HG03139 (cell line): Measurements from ENCODE around the gene DAB2.

Source experiments
- ATAC-seq: cut with Tn5 transposase; IDR thresholded peaks from one replicate; pipeline ENCODE4 v1.9.1; 2021; ENCODE audit not compliant: unreplicated experiment

DAB2 gene

DNA sequence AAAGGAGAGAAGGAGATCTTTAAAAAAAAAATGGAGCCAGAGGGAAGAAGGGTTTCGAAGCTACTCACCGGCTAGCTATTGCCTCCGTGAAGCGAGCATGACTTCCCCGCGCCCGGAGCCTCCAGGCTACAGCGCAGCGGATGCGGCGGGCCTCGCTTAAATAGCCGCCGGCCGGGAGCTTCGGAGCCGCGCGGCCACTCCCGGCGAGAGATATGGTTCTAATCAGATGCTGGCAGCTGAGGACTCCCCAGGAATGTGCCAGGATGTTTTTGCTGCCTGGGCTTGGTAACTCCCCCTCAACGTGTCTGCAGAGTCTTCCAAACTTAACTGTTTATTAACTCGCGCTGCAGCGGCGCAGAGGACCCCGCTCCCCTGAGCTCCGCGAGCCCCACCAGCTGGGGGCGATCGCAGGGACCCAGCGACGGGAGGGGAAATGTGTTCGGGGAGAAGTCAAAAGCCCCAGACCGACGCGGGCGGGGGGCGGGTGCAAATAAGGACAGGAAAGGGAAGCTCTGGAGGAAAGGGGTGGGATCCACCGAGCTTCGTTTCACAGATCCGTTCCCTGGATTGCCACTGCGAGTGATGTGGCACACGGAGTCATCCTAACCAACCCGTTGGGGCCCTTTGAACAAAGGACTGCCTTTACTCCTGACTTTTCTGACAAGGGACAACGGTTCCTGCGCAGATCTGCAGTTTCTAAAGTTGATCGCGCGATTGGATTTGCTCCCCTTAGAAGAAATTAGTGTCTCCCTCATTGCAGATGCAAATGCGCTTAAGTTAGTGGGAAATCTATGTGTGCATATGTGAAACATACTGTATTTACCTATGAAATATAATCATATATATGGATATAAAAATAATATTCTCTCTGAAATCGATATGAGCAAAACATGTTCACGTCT is at the start of gene DAB2:
TSS of gene DAB2 (minus strand) at position 245 of the 902 bp plus-strand sequence. CDS start 30,660 bp downstream, outside the sequence.
- no peak for ATAC-seq

DNA sequence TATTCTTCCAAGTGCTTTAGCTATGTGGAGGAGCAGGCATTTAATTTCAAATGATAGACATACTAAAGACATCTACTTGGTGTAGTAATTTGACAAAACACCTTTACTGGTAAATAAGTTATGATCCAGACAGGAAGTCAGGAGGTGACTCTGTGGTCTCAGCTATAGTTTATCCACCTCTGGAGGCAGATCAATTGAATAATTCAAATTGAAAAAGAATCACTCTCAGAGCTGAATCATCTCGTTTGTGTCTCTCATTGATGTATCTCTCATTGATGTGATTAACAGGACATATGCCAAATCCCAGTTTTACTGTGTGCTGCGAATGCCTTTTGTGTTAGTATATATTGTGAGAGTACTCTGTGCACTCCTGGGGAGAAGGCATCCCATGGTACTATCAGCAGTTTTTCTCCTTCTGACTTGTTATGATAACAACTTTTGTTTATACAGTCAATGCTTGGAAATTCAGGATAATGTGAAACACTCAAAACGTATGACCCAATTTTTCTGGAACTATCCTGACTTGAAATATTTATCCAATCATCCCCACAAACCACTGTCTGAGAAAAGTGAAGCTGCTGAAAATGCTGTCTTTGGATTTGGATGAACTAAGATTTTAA is 48.5 kb upstream of the DAB2 start:
- no peak for ATAC-seq

DNA sequence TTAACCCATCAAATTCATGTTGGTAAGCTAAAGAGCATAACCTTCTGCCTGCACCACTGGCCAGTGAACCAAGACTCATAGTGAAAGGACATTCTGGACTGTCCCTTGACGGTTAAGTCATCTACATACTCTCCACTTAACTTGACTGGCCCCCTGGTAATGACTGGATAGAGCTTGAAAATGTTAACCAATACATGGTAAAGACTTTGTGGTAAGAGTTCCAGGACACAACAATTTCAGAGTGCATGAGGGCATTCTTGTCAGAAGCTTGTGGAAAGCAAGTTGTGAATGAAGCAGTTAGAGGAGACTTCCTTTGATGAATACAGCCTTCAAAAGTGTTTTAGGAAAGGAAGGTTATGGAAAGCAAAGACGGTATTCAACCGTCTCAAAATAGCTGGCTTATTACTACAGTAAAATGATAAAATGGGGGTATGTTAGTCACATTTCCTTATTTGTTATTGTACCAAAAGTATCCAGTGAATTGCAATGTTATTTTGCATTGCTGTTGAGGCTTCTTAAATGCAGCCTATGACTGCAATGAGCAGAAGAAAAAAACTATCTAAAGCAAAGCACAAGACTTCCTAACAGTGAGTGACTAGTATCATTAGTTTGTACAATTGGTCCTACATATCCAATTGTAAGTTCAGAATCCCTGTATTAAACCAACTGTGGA is 47.2 kb upstream of the DAB2 start:
- no peak for ATAC-seq

DNA sequence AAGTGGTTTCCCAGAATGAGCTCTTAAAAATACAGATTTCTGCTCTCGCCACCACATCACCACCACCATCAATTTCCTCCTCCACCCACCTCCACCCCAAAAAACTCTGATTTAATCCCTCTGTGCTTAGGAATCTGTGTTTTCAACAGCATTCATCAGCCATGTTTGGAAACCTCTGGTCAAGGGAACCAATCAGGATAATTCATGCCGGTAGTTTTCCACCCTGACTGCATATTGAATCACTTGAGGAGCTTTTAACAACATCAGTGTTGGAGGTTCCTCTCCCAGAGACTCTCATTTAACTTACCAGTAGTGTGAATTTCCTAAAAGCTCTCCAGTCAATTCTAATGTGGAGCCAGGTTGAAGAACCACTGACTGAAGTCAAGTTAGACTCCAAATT is 46.0 kb upstream of the DAB2 start:
- ATAC-seq: no peak

DNA sequence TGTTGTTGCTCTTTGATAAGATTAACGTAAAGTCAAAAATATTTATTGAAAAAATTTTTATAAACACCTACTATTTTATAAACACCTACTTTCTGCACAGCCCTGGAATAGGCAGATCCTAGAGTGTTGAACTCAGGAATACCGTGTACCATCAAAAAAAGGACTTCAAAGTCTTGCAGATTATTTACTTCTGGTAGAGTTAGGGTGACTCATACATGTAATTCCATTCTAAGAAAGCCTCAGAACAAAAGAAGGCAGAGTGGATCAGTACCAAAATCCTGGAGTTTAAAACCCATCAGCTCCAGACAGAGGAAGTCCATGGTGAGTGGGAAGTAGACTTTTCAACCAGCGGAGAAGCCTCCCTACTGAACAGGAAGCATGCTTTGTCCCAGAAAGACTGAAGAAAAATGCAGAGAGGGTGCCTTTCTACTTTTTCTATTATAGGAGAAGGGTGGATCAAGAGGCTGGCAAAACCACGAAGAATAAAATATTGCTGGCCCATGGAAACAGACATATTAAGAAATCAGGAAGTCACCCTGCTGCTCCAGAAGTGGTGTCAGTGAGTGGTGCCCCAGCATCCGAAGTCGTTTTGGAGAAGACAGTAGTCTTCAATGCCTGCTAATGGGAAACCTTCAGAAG is 45.1 kb upstream of the DAB2 start:
- no peak for ATAC-seq

DNA sequence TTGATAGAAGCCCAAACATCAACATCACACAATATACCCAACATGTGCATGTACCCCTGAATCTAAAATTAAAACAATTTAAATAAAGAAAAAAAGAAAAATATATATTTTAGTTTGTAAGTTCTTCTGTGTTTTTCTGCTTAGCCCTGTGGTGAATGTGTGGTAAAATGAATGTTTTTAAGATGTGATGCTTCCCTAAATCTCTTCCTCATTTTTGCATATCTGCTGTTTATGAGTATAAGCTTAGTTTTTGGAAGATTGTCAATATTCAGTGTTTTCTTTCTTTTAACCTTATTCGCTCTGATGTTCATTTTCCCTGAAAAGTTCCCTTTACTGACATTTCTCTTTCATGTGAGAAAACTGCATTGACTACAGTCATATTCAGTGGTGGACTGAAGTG is 44.4 kb upstream of the DAB2 start:
- no peak for ATAC-seq

DNA sequence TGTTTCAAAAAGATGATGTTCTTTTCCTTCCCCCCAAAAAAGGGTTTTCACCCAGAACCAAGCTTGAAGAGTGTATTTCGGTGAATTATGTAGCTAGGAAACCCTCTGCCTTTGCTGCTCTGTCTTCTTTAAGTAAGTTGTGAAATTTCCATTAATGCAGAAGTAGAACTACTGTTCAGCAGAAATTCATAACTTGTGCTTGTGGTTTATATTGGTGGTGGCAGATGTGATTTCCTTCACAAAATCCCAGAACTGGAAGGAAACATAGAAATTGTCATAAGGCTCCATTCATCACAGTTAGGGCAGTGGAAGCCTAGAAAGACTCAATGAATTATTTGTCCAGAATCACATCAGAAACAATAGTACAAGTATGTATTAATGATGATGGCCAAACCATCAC is 42.1 kb upstream of the DAB2 start:
- ATAC-seq: no peak

DNA sequence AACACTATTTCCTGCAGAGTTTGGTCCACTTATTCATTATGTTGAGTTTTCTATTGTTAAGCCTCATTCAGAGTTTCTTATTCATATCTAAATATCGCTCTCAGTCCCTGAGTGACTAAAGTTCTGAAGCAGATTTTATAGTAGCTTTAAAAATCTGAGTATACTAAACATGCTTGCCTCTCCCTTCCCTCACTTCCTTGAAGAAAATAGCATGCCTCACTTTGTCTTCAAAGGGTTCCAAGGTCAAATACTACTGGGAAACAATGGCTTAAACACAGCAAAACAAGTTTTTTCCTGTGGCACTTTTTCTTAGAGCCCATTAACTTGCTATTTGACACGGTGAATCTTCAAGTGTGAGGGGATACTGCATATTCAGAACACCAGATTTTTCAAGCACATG is 41.1 kb upstream of the DAB2 start:
- no peak for ATAC-seq

DNA sequence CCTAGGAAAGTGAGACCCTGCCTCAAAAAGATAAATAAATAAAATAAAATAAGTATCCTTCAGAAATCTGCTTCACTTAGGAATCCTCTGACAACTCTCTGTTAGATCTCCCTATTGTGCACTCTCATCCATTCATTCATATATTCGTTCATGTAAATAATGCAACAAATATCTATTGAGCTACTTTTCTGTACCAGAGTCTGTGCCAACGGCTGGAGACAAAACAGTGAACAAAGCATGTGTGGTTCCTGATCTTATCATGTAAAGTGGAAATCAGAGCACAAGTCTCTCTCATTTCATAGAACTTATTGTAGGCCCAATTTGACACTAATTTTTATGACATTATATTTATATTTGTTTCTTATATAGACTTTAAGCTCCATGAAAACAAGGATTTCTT is 40.3 kb upstream of the DAB2 start:
- ATAC-seq: no peak

DNA sequence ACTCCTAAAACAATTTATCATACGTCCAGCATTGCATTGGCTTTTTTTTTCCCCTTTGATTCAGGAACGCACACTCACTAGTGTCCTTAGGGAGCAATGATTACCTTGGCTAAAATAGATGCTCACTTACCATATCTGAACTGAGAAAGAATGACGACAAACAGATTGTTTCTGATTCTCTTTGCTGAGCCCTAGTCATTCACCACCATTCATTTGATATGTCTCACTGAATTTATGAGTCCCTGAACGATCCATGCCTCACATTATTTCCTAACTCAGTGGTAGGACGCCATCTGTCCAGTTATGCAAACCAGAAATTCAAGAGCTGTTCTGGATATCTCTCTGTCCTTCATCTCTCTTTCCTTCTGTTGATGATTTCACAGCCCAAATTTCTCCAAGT is 39.3 kb upstream of the DAB2 start:
- ATAC-seq: no peak

DNA sequence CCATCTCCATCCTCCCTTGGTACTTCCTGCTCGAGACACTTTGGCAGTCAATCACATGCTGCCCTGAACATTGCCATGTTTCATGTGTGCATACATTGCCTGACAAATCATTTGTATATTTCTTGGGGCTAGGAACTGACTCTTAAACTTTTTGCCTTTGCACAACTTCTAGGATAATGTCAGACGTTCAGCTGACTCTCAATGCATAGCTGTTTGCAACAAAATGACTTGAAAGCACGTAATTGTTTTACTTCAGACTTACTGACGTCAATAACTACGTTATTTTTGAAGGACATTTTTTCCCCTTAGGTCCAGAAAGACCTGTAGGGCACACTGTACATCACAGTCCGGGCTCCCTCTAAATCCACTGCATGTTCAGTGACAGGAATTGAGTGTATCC is 37.4 kb upstream of the DAB2 start:
- no peak for ATAC-seq

DNA sequence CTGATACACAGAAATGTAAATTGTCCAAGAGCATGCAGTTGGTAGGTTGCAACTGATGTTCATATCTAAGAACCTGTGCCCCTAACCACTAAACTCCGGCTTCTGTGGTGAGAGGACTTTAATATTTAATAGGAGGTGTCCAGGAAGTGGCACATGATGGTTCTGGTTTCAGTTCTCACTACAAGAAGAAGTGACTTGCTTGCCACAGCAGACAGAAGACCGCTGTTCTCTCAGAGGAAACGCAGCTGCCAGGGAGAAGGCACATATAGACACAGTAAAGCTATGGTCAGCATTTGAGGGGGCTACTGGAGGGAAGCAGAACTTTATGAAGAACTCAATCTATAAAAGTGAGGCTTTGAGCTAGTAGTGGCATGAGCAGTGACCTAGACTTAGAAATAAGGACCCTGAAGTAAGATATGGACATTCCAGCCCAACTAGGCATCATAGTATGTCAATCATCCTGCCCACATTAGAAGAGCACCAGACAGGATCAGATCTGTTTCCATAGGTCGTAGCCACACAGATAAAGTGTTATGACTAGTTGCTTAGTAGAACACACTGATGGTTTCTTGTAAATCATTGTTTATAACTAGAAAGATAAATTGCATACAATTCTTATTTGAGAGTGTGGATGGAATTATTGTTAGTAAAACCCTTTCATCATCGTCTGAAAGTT is 36.4 kb upstream of the DAB2 start:
- ATAC-seq: peak; percentile 96

DNA sequence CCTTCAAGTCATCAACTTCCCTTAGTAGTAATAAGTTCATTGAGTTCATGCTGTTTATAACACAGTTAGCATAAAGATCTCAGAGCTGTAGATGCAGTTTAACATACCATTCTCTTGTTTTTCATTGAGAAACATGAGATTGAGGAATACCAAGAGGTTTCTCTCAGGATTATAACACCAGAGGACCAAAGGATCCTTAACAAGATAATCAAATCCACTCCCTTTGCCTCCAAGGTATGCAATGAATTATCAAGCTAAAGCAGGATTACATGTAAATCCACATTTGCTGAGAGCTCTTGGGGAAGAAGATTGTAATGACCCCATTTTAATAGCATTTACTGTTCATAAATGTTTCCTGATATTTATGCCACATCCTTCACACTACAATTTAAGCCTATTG is 35.1 kb upstream of the DAB2 start:
- ATAC-seq: no peak

DNA sequence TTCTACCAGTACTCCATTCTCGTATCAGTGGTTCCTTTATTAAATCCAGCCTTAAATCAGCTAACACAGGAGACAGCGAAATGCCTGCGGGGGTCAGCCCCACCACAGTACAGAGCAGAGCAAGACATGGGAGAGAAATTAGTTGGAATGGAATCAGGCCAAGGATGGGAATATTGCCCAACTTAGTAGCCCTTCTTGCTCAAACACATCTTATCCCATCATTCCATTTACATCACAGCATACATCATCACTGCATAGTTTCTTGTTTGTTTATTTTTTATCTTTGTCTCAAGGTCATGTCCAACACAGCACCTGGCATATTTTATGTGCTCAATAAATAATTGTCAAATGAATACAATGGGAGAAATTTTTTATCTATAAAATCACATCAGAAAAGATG is 34.3 kb upstream of the DAB2 start:
- ATAC-seq: no peak

DNA sequence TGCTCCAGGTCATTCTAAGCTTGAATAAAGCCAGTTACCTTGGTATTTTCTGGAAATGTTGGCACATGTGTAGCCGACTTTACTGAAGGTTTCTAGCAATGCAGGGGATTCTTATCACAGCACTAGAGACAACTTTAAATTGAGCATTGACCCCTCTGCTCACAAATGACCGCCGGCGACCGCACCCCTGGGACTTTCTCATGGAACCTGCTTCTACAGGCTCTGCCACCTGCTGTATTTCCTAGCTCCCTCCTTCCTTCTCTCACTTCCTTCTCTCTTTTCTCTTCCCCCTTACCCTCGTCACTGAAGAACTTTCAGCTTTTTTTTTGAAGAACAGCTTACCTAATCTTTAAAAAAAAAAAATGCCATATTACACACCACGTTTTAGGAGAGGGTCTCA is 30.9 kb upstream of the DAB2 start:
- ATAC-seq: no peak

DNA sequence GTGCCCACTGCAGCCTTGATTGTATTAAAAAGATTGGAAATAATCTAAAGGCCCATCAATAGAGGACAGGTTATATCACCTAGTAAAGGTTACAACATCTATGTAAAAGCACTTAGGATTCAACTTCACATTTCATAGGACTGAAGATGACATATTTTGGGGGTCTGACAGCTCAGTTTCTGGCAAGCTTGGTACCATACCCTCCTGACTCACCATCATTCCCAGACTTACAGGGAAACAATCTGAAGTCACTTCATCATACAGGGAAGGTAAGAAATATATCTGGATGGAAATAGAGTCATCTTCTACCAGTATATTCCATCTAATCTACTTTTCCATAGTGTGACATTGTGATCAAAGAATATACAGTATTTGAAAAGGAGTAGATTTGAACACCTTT is 28.8 kb upstream of the DAB2 start:
- no peak for ATAC-seq

DNA sequence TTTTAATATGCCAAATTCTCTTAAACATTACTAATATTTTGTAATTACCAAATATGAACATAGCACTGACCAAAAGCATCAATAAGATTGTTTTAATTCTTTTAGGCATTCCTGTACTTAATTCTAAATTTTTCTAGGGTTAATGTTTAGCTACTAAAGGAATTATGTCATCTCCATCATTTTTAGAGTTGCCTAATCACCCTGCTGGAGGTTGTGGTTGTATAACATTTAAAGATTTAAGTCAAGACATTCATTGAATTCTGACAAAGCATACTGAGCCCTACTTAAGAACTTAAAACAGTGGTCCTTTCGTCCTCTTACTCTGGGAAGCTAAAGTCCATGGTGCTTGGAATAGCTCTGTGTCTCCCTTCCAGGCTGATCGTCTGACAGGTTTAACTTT is 28.1 kb upstream of the DAB2 start:
- no peak for ATAC-seq

DNA sequence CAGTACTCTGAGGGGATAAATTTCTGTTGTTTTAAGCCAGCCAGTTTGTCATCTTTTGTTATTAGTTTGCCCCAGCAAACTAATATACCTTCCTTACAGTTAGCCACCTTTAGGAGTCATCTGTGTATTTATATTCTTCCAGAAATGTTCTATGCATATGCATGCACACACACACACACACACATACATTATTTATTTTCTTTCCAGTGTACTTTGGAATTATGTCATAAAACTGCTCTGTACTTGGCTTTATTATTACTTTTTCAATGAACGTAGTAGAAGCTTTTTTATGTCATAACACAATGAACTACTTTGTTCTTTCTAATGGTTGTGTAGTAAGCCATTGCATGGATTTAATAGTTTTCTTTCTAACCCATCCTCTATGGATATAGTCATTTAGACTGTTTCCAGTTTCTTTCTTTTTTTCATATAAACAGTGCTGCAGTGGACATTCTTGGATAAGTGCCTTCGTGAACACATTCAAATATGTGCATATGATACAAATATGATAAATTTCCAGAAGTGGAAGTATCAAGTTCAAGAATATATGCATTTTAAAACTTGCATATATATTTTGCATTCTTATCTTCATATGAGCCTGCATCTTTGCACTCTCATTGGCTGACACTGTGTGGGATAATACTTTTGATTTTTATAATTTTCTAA is 26.6 kb upstream of the DAB2 start:
- ATAC-seq: no peak

DNA sequence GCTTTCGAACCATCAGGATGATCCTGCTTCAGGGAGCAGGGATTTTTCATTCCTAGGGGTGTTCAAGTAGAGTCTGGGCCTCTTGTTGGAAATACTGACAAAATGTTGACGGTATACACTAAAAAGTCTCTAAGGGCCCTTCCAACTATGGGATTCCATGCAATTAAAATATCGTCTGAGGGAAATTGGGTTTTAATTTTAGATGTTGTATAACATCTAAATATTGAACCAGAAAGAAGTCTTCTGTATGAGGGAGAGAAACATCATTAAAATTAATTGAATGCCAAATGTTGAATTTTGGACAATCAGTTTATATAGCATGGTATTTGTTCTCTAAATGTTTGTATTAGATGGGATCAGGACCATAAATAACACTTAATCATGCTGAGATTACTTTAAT is 25.7 kb upstream of the DAB2 start:
- no peak for ATAC-seq

DNA sequence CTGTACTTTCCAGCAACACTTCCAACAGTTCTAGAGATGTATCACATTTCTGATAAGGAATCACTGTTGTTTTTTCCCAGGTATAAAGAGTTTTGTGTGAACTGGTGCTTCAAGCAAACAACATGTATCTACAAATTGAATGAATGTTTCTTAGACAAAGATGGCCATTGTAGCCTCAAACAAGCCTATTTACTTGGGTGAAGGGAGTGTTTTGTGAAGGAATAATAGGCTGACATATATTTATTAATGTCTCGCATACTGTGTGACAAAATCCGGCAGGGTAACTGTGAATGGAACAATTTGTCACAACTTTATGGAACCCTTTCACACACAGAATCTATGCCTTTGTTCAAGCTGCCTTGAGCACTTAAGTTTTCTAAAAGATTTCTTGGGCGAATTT is 24.8 kb upstream of the DAB2 start:
- ATAC-seq: no peak
